NCI-H748 (cell line): ENCODE data around the gene ANO1.
A peak's percentile ranks its signal among the peaks of the same experiment; 100 is the strongest.

Experiments used
- DNase-seq: peaks from one replicate; lab custom pipeline; 2025; ENCODE audit not compliant: unreplicated experiment; lab: John Stamatoyannopoulos, UW

The ANO1 gene

GRCh38 chr11:70049045-70049444, 29.1 kb upstream of the ANO1 start:
- peak; percentile 9 for DNase-seq

- no peak for DNase-seq
Observed at GRCh38 chr11:70050243-70050642, 27.9 kb upstream of the ANO1 start.

GRCh38 chr11:70054004-70054403, 24.1 kb upstream of the ANO1 start:
- no peak for DNase-seq

GRCh38 chr11:70055444-70055843, 22.7 kb upstream of the ANO1 start:
- DNase-seq = no peak

- no peak for DNase-seq
Observed at GRCh38 chr11:70057080-70057479, 21.0 kb upstream of the ANO1 start.

- no peak for DNase-seq
Observed at GRCh38 chr11:70059971-70060370, 18.1 kb upstream of the ANO1 start.

GRCh38 chr11:70060611-70061293, 17.4 kb upstream of the ANO1 start:
- no peak for DNase-seq

GRCh38 chr11:70061734-70062133, 16.4 kb upstream of the ANO1 start:
- DNase-seq = no peak

GRCh38 chr11:70063121-70063520, 15.0 kb upstream of the ANO1 start:
- no peak for DNase-seq

- no peak for DNase-seq
Observed at GRCh38 chr11:70063555-70063954, 14.6 kb upstream of the ANO1 start.

GRCh38 chr11:70064008-70064725, 13.9 kb upstream of the ANO1 start:
- no peak for DNase-seq

- no peak for DNase-seq
Observed at GRCh38 chr11:70064726-70065317, 13.3 kb upstream of the ANO1 start.

GRCh38 chr11:70065318-70066135, 12.6 kb upstream of the ANO1 start:
- DNase-seq = no peak

GRCh38 chr11:70066136-70066520, 12.0 kb upstream of the ANO1 start:
- DNase-seq = no peak

GRCh38 chr11:70066628-70067027, 11.5 kb upstream of the ANO1 start:
- DNase-seq = no peak

- no peak for DNase-seq
Observed at GRCh38 chr11:70067036-70067435, 11.1 kb upstream of the ANO1 start.

GRCh38 chr11:70067591-70068341, 10.4 kb upstream of the ANO1 start:
- peak; percentile 85 for DNase-seq

GRCh38 chr11:70068345-70068744, 9.8 kb upstream of the ANO1 start:
- no peak for DNase-seq

- DNase-seq = no peak
Observed at GRCh38 chr11:70068950-70069349, 9.2 kb upstream of the ANO1 start.

GRCh38 chr11:70070706-70071105, 7.4 kb upstream of the ANO1 start:
- DNase-seq = no peak

GRCh38 chr11:70071996-70072395, 6.1 kb upstream of the ANO1 start:
- DNase-seq = no peak
